ENCODE results near the gene SCRT2.
"Not testable (repeated sequence)": the region's sequence is repeated elsewhere in the genome, so short reads cannot be mapped to it uniquely, and the experiment has no call there.

DNA sequence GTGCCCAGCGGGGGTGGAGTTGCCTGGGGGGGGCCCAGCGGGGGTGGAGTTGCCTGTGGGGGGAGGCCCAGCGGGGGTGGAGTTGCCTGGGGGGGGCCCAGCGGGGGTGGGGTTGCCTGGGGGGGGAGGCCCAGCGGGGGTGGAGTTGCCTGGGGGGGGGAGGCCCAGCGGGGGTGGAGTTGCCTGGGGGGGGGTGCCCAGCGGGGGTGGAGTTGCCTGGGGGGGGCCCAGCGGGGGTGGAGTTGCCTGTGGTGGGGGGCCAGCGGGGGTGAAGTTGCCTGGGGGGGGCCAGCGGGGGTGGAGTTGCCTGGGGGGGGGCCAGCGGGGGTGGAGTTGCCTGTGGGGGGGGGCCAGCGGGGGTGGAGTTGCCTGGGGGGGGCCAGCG lies 33.6 kb downstream of the SCRT2 start:
- not testable (repeated sequence) for TF ChIP-seq POLR2A (IDR thresholded peaks at IDR 0.05; ENCODE audit: low read length); GATA1 (IDR thresholded peaks at IDR 0.05; ENCODE audit: low read depth, low read length)

Measured in erythroblast (primary cell).